ENCODE results near the gene FAM227A.

Gene FAM227A

GRCh38 chr22:38569972-38570778 lies 86.0 kb downstream of the FAM227A start, which contains the start of gene DMC1:
Gene DMC1 (minus strand): TSS chr22:38570183. CDS start chr22:38568256, 1,927 bp downstream.
- peak; percentile 78 to 90 for DNase-seq (ENCODE audit: low read depth in 2 of 2)
- TF ChIP-seq CTCF (IDR thresholded peaks at IDR 0.05; ENCODE audit: low read depth, low read length): no peak
- H3K4me3 ChIP-seq (replicated peaks in 1 of 2; ENCODE audit: low read depth in 2 of 2, low read length in 2 of 2): peak within 1 kb of the TSS; percentile 70 to 71

GRCh38 chr22:38569181-38569971 lies 86.8 kb downstream of the FAM227A start:
- peak overlapping the region; percentile 70 to 71 for H3K4me3 ChIP-seq (replicated peaks in 1 of 2; ENCODE audit: low read depth in 2 of 2, low read length in 2 of 2)
- TF ChIP-seq CTCF (IDR thresholded peaks at IDR 0.05; ENCODE audit: low read depth, low read length): no peak
- DNase-seq (ENCODE audit: low read depth in 2 of 2): no peak

GRCh38 chr22:38567531-38568285 lies 88.5 kb downstream of the FAM227A start:
- no peak for TF ChIP-seq CTCF (IDR thresholded peaks at IDR 0.05; ENCODE audit: low read depth, low read length)
- no peak for DNase-seq (ENCODE audit: low read depth in 2 of 2)
- H3K4me3 ChIP-seq (replicated peaks in 1 of 2; ENCODE audit: low read depth in 2 of 2, low read length in 2 of 2): no peak overlapping the region

- TF ChIP-seq CTCF (IDR thresholded peaks at IDR 0.05; ENCODE audit: low read depth, low read length): no peak
- peak in 1 of 2 donors; percentile 24 for DNase-seq (ENCODE audit: low read depth in 2 of 2)
These were observed 89.3 kb downstream of the FAM227A start for GRCh38 chr22:38566726-38567504.

GRCh38 chr22:38565441-38565840 lies 90.8 kb downstream of the FAM227A start:
- DNase-seq (ENCODE audit: low read depth in 2 of 2): no peak
- TF ChIP-seq CTCF (IDR thresholded peaks at IDR 0.05; ENCODE audit: low read depth, low read length): no peak
- H3K4me3 ChIP-seq (replicated peaks in 1 of 2; ENCODE audit: low read depth in 2 of 2, low read length in 2 of 2): no peak overlapping the region

More at GRCh38 chr22:38566726-38567504, 89.3 kb downstream of the FAM227A start:
- H3K4me3 ChIP-seq (replicated peaks in 1 of 2; ENCODE audit: low read depth in 2 of 2, low read length in 2 of 2): no peak overlapping the region

GRCh38 chr22:38564669-38565068 lies 91.5 kb downstream of the FAM227A start:
- peak in 1 of 2 donors; percentile 12 for DNase-seq (ENCODE audit: low read depth in 2 of 2)
- TF ChIP-seq CTCF (IDR thresholded peaks at IDR 0.05; ENCODE audit: low read depth, low read length): no peak
- H3K4me3 ChIP-seq (replicated peaks in 1 of 2; ENCODE audit: low read depth in 2 of 2, low read length in 2 of 2): no peak overlapping the region

Measured in cardiac fibroblast (primary cell).